Sigmoid colon (tissue), 4 donors: ENCODE results near the gene PRR3.
A peak's percentile ranks its signal among the peaks of the same experiment; 100 is the strongest.
"Not testable (repeated sequence)": the region's sequence is repeated elsewhere in the genome, so short reads cannot be mapped to it uniquely, and the experiment has no call there.

Source experiments
- POLR2A ChIP-seq, 2 donors: fragments of 450-650 bp; IDR thresholded peaks; one replicate each; pipeline ENCODE4 v1.6.1; 2016; ENCODE audit warnings: antibody characterized with exemption in 2 of 2, mild to moderate bottlenecking in 2 of 2, moderate library complexity in 2 of 2
- POLR2AphosphoS5 ChIP-seq, 4 donors: sonication (generic); formaldehyde crosslinking; IDR thresholded peaks; one replicate each; pipeline ENCODE4 v1.6.1; 2017; ENCODE audit warnings: antibody characterized with exemption in 4 of 4
- TF ChIP-seq, protein P1 (sequence below), 4 experiments: fragments of 450-650 bp in 3 of 4; fragments of 200-600 bp in 1 of 4; IDR thresholded peaks; one replicate each; pipeline ENCODE4 v1.5.1; 2016 to 2019; ENCODE audit warnings: antibody characterized with exemption in 4 of 4, mild to moderate bottlenecking in 3 of 4, moderate library complexity in 2 of 4

DNA sequence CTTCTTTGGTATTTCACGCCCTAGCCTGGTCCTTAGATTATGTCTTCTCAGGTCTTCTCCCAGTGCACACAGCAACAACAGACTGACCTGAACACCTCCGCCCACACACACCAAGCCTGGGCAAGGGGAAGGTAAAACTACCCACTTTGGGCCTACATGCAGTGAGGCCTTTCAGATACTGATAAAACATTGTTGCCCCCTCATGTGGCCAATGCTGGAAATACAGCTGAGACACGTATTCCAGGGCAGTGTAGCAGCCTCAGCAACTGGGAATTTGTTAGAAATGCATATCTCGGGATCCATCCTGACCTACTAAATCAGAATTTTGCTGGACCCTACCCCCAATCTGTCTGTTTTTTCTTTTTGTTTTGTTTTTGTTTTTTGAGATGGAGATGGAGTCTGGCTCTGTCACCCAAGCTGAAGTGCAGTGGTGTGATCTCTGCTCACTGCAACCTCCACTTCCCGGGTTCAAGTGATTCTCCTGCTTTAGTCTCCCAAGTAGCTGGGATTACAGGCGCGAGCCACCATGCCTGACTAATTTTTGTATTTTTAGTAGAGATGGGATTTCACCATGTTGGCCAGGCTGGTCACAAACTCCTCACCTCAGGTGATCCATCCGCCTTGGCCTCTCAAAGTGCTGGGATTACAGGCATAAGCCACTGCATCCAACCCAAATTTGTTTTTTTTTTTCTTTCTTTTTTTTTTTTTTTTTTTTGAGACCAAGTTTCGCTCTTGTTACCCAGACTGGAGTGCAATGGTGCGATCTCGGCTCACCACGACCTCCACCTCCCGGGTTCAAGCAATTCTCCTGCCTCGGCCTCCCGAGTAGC is 40.4 kb downstream of the PRR3 start:
- TF ChIP-seq, protein P1, sequence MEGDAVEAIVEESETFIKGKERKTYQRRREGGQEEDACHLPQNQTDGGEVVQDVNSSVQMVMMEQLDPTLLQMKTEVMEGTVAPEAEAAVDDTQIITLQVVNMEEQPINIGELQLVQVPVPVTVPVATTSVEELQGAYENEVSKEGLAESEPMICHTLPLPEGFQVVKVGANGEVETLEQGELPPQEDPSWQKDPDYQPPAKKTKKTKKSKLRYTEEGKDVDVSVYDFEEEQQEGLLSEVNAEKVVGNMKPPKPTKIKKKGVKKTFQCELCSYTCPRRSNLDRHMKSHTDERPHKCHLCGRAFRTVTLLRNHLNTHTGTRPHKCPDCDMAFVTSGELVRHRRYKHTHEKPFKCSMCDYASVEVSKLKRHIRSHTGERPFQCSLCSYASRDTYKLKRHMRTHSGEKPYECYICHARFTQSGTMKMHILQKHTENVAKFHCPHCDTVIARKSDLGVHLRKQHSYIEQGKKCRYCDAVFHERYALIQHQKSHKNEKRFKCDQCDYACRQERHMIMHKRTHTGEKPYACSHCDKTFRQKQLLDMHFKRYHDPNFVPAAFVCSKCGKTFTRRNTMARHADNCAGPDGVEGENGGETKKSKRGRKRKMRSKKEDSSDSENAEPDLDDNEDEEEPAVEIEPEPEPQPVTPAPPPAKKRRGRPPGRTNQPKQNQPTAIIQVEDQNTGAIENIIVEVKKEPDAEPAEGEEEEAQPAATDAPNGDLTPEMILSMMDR (IDR thresholded peaks at IDR 0.05) = peak; percentile 70 to 87 (median 74)
- TF ChIP-seq POLR2AphosphoS5 (IDR thresholded peaks at IDR 0.05) = peak in 2 of 4 donors; percentile 44 to 65
- not testable (repeated sequence) for TF ChIP-seq POLR2A (IDR thresholded peaks at IDR 0.05)
